ENCODE measurements around the gene POU4F1.

The POU4F1 gene

GRCh38 chr13:78593652-78594455 lies 9.5 kb downstream of the POU4F1 start:
- no peak for DNase-seq (ENCODE audit: low read depth in 2 of 2)

- no peak for DNase-seq (ENCODE audit: low read depth in 2 of 2)
Measured at GRCh38 chr13:78593129-78593528, 10.2 kb downstream of the POU4F1 start.

GRCh38 chr13:78592584-78592983 lies 10.8 kb downstream of the POU4F1 start:
- DNase-seq (ENCODE audit: low read depth in 2 of 2), result no peak

GRCh38 chr13:78589206-78589605 lies 14.1 kb downstream of the POU4F1 start:
- DNase-seq (ENCODE audit: low read depth in 2 of 2), result no peak

GRCh38 chr13:78587395-78587794 lies 16.0 kb downstream of the POU4F1 start:
- DNase-seq (ENCODE audit: low read depth in 2 of 2), result no peak

- DNase-seq (ENCODE audit: low read depth in 2 of 2), result no peak
Measured at GRCh38 chr13:78586706-78587105, 16.6 kb downstream of the POU4F1 start.

- no peak for DNase-seq (ENCODE audit: low read depth in 2 of 2)
Measured at GRCh38 chr13:78576261-78576660, 27.1 kb downstream of the POU4F1 start.

GRCh38 chr13:78572459-78572858 lies 30.9 kb downstream of the POU4F1 start:
- DNase-seq (ENCODE audit: low read depth in 2 of 2), result no peak

- no peak for DNase-seq (ENCODE audit: low read depth in 2 of 2)
Measured at GRCh38 chr13:78569029-78569428, 34.3 kb downstream of the POU4F1 start.

GRCh38 chr13:78566631-78567030 lies 36.7 kb downstream of the POU4F1 start:
- no peak for DNase-seq (ENCODE audit: low read depth in 2 of 2)

GRCh38 chr13:78562237-78562889 lies 41.0 kb downstream of the POU4F1 start:
- DNase-seq (ENCODE audit: low read depth in 2 of 2), result no peak

All from activated CD8-positive, alpha-beta memory T cell treated with anti-CD3 and anti-CD28 coated beads for 4 hours (primary cell).